Activated CD4-positive, alpha-beta memory T cell treated with anti-CD3 and anti-CD28 coated beads for 36 hours (primary cell): ENCODE data around the gene HSF2BP. TPM values are rescaled to one million over a fixed set of nuclear protein-coding genes. Genes with fewer than 3 reads are reported as not detected.
"Not testable (repeated sequence)": the region's sequence is repeated elsewhere in the genome, so short reads cannot be mapped to it uniquely, and the experiment has no call there.

ENCODE experiments used
- CTCF ChIA-PET: fragments of 350-600 bp; sonication (Branson Sonifier 250); formaldehyde crosslinking; loops from one replicate; lab custom pipeline; 2021; ENCODE audit warnings: antibody characterized with exemption, inconsistent platforms; lab: Charles Lee
- POLR2A ChIA-PET: fragments of 350-600 bp; sonication (Branson Sonifier 250); formaldehyde crosslinking; loops from one replicate; lab custom pipeline; 2021; ENCODE audit warnings: antibody characterized with exemption; lab: Charles Lee
- DNase-seq: peaks from one replicate; pipeline ENCODE4 v3.0.0-alpha.2; 2020
- H3K27ac Mint-ChIP-seq: one replicate; pipeline ENCODE4 v1.8.0; 2021; ENCODE audit warnings: mixed read lengths
- H3K27me3 Mint-ChIP-seq: one replicate; pipeline ENCODE4 v1.8.0; 2021; ENCODE audit warnings: mixed read lengths
- H3K36me3 Mint-ChIP-seq: one replicate; pipeline ENCODE4 v1.8.0; 2021; ENCODE audit warnings: mixed read lengths
- H3K4me1 Mint-ChIP-seq: one replicate; pipeline ENCODE4 v1.8.0; 2021; ENCODE audit warnings: low read depth, mixed read lengths
- H3K4me3 Mint-ChIP-seq: one replicate; pipeline ENCODE4 v1.8.0; 2021; ENCODE audit warnings: mild to moderate bottlenecking, mixed read lengths
- H3K9me3 Mint-ChIP-seq: one replicate; pipeline ENCODE4 v1.8.0; 2021; ENCODE audit warnings: mixed read lengths
- intact Hi-C: fragments of 100-400 bp; cut with micrococcal nuclease; formaldehyde crosslinking; loops from one replicate; pipeline ENCODE4 v1.15.1; 2023
- total RNA-seq, 2 experiments: library from RNA; stranded (reverse); gene quantifications; one replicate each; pipeline ENCODE4 v1.2.3, GENCODE V29; 2021

HSF2BP gene
- total RNA-seq, 2 experiments from 2014 or later: 0.50 to 0.73 TPM

DNA sequence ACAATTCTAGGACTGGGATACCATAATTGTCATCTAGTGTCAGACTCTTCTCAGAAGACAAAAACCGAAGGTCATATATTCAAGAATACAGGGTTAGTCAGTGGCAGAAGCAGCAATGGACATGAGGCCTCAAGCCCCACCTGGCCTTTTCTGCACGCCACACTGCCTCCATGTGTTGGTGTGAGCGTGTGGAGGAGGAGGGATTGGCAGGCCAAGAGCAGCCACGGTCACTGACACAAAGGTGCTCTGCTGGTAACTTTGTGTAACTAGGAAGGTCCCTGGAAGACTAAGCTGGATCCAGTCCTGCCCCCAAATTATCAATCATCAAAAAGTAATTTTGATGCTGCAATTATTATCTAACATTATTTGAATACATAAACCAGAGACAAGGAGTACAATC, 34.9 kb downstream of the HSF2BP start:
- ChIA-PET POLR2A (interaction anchor here (1.0 kb wide), 1 partner anchor 47 kb away, joined by 3 read pairs; no protein-coding TSS in a partner anchor), CTCF (no interaction called here)
- DNase-seq: no peak
- H3K27me3 Mint-ChIP-seq: no peaks in the 10 kb centered on the region
- H3K4me1 Mint-ChIP-seq: no peaks in the 10 kb centered on the region
- intact Hi-C loops: no loop called here
- H3K9me3 Mint-ChIP-seq: peaks cover 8% of the 10 kb centered on the region
- no peak overlapping the region for H3K4me3 Mint-ChIP-seq
- H3K27ac Mint-ChIP-seq: no peak overlapping the region
- H3K36me3 Mint-ChIP-seq: peaks cover 2% of the 10 kb centered on the region

DNA sequence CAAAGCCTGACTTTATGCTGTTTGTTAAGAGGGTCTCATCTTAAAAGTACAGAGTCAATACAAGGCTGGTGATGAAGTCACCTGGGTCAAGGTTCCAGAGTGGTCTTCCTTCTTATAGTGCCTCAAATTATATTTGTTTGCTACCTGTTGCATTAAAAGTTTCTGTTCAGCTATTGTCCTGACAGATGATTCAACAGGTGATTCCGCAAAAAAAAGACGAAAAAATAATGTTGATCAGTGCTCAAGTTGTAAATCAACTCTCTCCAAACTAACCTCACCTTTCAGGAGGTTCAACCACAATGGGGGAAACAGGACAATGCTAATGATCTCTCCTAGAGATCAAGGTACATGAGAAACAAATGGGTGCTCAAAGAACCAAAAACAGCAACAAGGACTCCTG, 35.7 kb downstream of the HSF2BP start:
- H3K36me3 Mint-ChIP-seq: peaks cover 2% of the 10 kb centered on the region
- ChIA-PET CTCF (no interaction called here), POLR2A (interaction anchor here (1.0 kb wide), 1 partner anchor 48 kb away, joined by 3 read pairs; no protein-coding TSS in a partner anchor)
- H3K27ac Mint-ChIP-seq: no peak overlapping the region
- H3K4me1 Mint-ChIP-seq: no peaks in the 10 kb centered on the region
- no peak for DNase-seq
- no peaks in the 10 kb centered on the region for H3K27me3 Mint-ChIP-seq
- H3K9me3 Mint-ChIP-seq: peaks cover 8% of the 10 kb centered on the region
- H3K4me3 Mint-ChIP-seq: no peak overlapping the region
- intact Hi-C loops: no loop called here

DNA sequence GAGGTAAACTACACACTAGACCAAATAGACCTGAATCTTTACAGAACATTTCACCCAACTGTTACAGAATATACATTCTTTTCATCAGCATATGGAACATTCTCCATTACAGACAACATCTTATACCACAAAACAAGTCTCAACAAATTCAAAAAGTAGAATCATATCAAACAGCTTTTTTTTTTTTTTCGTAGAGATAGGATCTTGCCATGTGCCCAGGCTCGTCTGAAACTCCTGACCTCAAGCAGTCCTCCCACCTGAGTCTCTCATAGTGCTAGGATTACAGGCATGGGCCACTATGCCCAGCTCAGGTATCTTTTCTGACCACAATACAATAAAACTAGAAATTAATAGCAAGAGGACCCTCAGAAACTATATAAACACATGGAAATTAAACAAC, 36.5 kb downstream of the HSF2BP start:
- peaks cover 2% of the 10 kb centered on the region for H3K36me3 Mint-ChIP-seq
- H3K9me3 Mint-ChIP-seq: peaks cover 8% of the 10 kb centered on the region
- no peak overlapping the region for H3K4me3 Mint-ChIP-seq
- no peak overlapping the region for H3K27ac Mint-ChIP-seq
- no peaks in the 10 kb centered on the region for H3K27me3 Mint-ChIP-seq
- ChIA-PET POLR2A (no interaction called here), CTCF (no interaction called here)
- intact Hi-C loops: no loop called here
- DNase-seq: no peak
- H3K4me1 Mint-ChIP-seq: no peaks in the 10 kb centered on the region

DNA sequence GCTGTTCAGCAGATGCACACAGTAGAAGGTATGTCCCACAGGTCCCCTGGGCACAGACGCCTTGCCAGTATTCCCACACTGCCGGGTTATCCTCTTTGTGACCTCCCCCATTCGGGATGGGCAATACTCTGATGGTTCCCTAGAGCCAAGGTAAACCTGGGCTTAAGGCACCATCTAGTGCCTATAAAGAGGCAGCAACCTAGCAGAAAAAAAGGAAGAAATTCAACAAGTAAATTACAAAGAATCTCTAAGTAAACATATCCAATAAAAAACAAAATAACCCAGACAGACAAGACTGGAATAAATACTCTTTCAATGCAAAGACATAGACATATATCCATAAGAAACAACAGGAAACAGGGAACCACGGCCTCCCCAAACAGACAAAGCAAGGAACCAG, 39.4 kb downstream of the HSF2BP start:
- CTCF ChIA-PET: interaction anchor here (0.7 kb wide), 1 partner anchor 15 kb away, joined by 3 read pairs; no protein-coding TSS in a partner anchor
- intact Hi-C loops: no loop called here
- Mint-ChIP-seq H3K36me3 (peaks cover 2% of the 10 kb centered on the region), H3K9me3 (peaks cover 8% of the 10 kb centered on the region), H3K4me1 (no peaks in the 10 kb centered on the region), H3K27me3 (no peaks in the 10 kb centered on the region), H3K4me3 (no peak overlapping the region), H3K27ac (no peak overlapping the region)
- no peak for DNase-seq
- POLR2A ChIA-PET: no interaction called here

DNA sequence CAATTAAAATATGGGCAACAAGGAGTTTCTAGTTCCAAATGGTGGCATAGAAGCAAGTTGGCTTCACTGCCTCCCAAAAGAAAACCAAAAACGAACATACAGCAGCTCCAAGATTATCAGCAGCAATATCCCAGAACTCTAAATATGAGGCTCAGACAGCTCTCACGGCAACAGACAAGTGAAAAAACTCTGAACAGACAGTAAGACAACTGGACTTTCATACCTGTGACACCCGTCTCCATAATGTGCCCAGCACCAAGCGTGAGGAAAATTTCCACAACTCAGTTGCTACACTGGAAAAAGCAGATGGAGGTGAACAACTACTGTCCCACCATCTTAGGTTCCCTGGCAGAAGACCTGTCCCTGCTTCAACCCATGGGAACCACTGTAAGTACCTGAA, 39.9 kb downstream of the HSF2BP start:
- ChIA-PET CTCF (interaction anchor here (0.7 kb wide), 1 partner anchor 16 kb away, joined by 3 read pairs; no protein-coding TSS in a partner anchor), POLR2A (no interaction called here)
- Mint-ChIP-seq H3K9me3 (peaks cover 8% of the 10 kb centered on the region), H3K27me3 (no peaks in the 10 kb centered on the region), H3K36me3 (peaks cover 2% of the 10 kb centered on the region), H3K4me3 (no peak overlapping the region), H3K27ac (no peak overlapping the region), H3K4me1 (no peaks in the 10 kb centered on the region)
- intact Hi-C loops: no loop called here
- DNase-seq: no peak

DNA sequence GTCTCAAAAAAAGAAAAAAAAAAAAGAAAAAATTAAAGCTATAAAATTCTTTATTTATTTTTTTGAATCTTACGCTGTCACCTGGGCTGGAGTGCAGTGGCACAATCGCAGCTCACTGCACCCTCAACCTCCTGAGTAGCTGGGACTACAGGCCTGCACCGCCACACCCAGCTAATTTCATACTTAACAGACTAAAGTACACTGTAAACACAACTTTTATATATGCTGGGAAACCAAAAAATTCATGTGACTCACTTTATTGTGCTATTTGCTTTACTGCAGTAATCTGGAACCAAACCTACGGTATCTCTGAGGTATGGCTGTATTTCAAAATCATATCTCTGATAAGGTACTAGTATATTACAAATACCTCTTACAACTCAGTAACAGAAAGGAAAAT, 40.3 kb downstream of the HSF2BP start:
- CTCF ChIA-PET: interaction anchor here (0.7 kb wide), 1 partner anchor 16 kb away, joined by 3 read pairs; no protein-coding TSS in a partner anchor
- peaks cover 8% of the 10 kb centered on the region for H3K9me3 Mint-ChIP-seq
- H3K36me3 Mint-ChIP-seq: peaks cover 2% of the 10 kb centered on the region
- POLR2A ChIA-PET: no interaction called here
- peaks cover under 1% of the 10 kb centered on the region for H3K4me1 Mint-ChIP-seq
- no peak overlapping the region for H3K4me3 Mint-ChIP-seq
- intact Hi-C loops: no loop called here
- DNase-seq: no peak
- no peaks in the 10 kb centered on the region for H3K27me3 Mint-ChIP-seq
- H3K27ac Mint-ChIP-seq: no peak overlapping the region

DNA sequence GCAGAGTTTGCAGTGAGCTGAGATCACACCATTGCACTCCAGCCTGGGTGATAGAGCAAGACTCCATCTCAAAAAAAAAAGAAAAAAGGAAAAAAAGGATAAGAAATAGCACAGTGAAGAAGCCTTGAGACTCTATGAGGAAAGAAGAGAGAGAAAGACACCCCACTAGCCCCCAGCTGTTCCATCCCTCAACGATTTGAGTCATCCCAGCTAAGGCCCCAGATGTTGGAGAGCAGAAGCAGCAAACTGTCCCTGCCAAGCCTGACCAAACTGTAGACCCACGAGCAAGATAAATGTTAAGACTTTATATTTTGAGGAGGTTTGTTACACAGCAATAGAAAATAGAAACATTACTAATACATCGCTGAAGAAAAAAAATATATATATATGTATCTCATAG, 42.4 kb downstream of the HSF2BP start:
- POLR2A ChIA-PET, H3K36me3 Mint-ChIP-seq, H3K9me3 Mint-ChIP-seq, CTCF ChIA-PET, intact Hi-C loops, H3K27me3 Mint-ChIP-seq, H3K4me3 Mint-ChIP-seq, DNase-seq, H3K4me1 Mint-ChIP-seq, H3K27ac Mint-ChIP-seq: not testable (repeated sequence)

DNA sequence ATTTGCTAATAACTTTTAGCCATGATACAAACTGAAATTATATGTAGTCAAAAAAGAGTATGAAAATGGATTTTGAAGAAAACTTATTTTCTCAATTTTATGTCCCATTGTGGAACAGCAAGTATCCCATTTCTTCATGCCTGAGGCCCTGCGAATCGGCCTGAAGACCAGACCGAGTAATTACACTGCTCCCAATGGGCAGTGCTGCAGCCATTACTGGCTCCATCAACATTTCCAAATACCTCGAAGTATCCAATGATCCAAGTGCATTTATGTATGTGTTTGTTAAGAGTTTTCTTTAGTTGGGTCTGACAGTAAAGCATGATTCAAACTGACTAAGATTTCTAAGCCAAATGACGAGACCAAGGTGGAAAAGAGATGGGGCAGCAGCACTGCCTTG, 44.4 kb downstream of the HSF2BP start:
- DNase-seq: no peak
- intact Hi-C loops: no loop called here
- no peaks in the 10 kb centered on the region for H3K27me3 Mint-ChIP-seq
- H3K27ac Mint-ChIP-seq: no peak overlapping the region
- no peak overlapping the region for H3K4me3 Mint-ChIP-seq
- peaks cover under 1% of the 10 kb centered on the region for H3K36me3 Mint-ChIP-seq
- CTCF ChIA-PET: no interaction called here
- POLR2A ChIA-PET: no interaction called here
- peaks cover 4% of the 10 kb centered on the region for H3K4me1 Mint-ChIP-seq
- H3K9me3 Mint-ChIP-seq: peaks cover 1% of the 10 kb centered on the region

DNA sequence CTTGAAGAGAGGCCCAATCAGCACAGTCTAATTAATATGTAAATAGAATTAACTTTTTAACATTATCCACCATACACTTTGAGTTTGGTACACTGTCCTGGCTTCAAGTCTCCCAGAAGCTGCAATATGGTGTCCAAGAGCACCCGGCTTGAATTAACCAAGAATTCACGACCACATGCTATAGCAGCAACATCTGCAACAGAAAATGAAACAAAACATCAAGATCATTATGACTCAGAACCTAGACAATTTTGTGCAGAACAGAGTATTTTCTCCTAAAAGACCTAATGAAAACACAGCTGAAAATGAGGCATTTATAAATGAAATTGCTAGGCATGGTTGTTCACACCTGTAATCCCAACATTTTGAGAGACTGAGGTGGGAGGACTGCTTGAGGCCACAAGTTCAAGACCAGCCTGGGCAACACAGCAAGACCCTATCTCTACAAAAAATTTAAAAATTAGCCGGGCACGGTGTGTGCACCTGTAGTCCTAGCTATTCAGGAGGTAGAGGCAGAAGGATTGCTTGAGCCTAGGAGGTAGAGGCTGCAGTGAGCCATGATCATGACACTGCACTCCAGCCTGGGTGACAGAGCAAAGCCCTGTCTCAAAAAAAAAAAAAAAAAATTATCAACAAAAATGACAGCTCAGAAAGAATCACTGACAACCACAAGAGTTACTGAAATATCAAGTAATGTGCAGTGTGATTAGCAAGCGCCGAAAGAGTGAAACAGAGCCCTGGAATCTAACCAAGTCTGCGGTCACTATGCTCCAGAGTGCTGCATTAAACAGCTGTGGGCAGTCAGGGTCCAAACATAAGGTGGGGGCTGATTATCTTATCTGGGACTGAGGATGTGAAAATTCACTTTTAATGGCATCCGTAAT, 45.3 kb downstream of the HSF2BP start:
- H3K36me3 Mint-ChIP-seq: no peaks in the 10 kb centered on the region
- intact Hi-C loops: no loop called here
- H3K4me1 Mint-ChIP-seq: peaks cover 4% of the 10 kb centered on the region
- no peak for DNase-seq
- no peaks in the 10 kb centered on the region for H3K9me3 Mint-ChIP-seq
- no peak overlapping the region for H3K4me3 Mint-ChIP-seq
- H3K27me3 Mint-ChIP-seq: no peaks in the 10 kb centered on the region
- no peak overlapping the region for H3K27ac Mint-ChIP-seq
- CTCF ChIA-PET: interaction anchor here (0.8 kb wide), 1 partner anchor 31 kb away, joined by 3 read pairs; no protein-coding TSS in a partner anchor
- POLR2A ChIA-PET: no interaction called here

DNA sequence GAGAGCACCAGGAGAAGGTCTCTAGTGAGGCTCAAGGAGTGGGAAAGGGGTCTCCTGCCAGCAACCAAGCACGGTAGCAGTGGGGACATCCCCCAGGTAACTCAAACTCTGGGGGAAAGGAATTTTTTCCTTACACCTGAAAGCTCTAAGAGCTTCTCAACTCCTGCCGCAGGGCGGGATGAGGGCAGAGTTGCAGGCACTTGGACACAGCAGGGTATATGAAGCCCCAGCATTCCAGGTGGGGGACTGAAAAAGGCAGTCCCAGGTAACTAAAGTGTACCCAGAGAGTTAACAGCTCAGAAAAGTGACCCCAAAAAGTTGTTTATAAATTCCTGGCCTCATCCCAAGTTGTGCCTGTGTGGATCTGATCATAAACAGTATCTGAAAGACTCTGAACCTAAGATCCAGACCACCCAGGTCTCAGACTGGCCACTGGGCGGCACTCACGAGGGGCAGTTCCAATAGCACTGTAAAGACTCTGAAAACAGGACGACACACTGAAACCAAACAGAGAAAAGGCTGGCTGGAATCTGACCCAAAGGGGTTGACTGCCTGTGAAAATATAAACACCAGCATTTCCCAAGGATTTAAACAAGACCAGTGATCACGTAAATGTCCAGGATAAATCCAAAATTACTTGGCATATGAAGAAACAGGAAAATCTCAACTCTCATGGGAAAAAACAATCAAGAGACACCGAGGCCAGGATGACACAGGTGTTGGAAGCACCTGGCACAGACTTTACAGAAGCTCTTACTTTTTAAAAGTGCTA, 47.5 kb downstream of the HSF2BP start:
- Mint-ChIP-seq H3K27me3 (peaks cover 3% of the 10 kb centered on the region), H3K36me3 (no peaks in the 10 kb centered on the region), H3K9me3 (no peaks in the 10 kb centered on the region), H3K4me1 (peaks cover 6% of the 10 kb centered on the region), H3K27ac (no peak overlapping the region), H3K4me3 (no peak overlapping the region)
- peak; percentile 25 for DNase-seq
- intact Hi-C loops: no loop called here
- CTCF ChIA-PET: interaction anchor here (1.5 kb wide), 1 partner anchor 35 kb away, joined by 3 read pairs; no protein-coding TSS in a partner anchor
- POLR2A ChIA-PET: no interaction called here

DNA sequence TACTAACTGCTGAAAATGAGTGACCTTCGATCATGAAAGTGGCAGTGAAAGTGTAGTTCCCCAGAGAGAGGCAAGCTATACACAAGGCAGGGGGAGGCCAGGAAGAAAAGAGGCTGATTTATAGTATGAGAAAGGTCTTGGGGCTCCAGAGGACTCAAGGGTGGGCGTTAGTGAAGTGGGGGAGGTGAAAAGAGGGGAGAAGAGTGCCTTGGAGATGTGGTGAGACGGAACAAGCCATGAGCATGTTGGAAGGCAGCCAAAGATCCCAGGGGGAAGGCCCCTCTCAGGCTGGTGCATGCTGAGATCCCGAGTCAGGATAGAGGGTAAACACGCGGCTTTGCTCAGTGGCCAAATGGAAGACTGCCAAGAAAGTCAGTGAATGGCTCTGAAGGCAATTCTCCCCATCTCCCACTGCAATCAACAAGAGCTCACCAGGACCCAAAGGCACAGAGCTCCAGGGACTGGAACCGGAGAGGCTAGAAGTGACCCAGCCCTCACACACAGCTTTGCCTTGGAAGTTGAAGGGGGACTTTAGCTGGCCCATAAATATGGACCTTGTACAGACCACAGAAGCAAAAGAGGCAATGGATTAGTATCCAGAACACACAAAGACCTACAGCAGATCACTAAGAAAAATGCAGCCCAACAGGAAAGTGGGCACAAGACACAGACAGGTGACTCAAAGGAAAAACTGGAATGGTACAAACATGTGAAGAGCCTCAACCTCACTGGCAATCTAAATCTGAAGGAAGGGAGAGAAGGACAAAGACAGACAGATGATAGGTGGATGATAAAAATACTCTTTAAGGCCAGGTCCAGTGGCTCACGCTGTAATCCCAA, 49.6 kb downstream of the HSF2BP start:
- H3K36me3 Mint-ChIP-seq: no peaks in the 10 kb centered on the region
- H3K4me3 Mint-ChIP-seq: no peak overlapping the region
- CTCF ChIA-PET: interaction anchor here (0.6 kb wide), 1 partner anchor 36 kb away, joined by 3 read pairs; no protein-coding TSS in a partner anchor
- H3K4me1 Mint-ChIP-seq: peaks cover 6% of the 10 kb centered on the region
- POLR2A ChIA-PET: interaction anchor here (1.2 kb wide), 1 partner anchor 13 kb away, joined by 3 read pairs; no protein-coding TSS in a partner anchor
- intact Hi-C loops: no loop called here
- DNase-seq: no peak
- peaks cover 3% of the 10 kb centered on the region for H3K27me3 Mint-ChIP-seq
- no peak overlapping the region for H3K27ac Mint-ChIP-seq
- H3K9me3 Mint-ChIP-seq: no peaks in the 10 kb centered on the region
